GM19463 (cell line): Measurements from ENCODE around the gene ZFP36.

Experiments
- ATAC-seq: cut with Tn5 transposase; IDR thresholded peaks from one replicate; pipeline ENCODE4 v1.9.1; 2021; ENCODE audit warnings: mild to moderate bottlenecking, moderate library complexity; ENCODE audit not compliant: unreplicated experiment

Gene ZFP36

DNA sequence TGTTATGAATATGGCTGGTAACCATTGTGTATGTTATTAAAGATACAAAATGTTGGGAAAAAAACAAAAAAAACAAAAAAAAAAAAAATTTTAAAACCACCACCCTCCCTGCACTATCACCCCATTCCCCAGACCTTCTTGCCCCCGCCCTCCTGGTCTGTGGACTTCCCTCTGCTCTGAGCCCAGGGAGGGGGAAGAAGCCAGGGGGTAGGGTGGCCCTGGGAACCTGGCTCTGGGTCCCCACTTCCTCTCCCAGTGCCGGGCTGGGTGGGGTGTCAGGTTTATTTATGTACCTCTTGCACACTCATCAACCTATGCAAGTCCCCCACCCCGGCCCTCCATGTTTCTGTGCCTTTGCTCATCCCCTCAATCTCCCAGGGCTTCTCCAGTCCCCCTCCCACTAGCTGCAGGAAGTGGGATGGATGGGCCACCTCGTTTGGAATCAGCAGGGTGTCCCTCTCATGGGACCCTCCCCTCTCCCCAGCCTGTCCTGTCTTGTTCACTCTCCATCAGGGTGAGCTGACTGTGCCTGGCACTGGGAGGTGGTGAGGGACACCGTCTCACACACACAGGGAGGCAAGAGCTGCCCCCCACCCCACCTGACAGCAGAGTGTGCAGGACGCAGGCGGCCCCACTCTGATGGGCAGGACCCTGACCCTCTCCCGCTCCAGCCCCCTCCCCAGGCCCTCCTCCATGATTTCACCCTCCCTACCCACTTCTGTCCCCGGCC, 21.6 kb upstream of the ZFP36 start:
- ATAC-seq: no peak

DNA sequence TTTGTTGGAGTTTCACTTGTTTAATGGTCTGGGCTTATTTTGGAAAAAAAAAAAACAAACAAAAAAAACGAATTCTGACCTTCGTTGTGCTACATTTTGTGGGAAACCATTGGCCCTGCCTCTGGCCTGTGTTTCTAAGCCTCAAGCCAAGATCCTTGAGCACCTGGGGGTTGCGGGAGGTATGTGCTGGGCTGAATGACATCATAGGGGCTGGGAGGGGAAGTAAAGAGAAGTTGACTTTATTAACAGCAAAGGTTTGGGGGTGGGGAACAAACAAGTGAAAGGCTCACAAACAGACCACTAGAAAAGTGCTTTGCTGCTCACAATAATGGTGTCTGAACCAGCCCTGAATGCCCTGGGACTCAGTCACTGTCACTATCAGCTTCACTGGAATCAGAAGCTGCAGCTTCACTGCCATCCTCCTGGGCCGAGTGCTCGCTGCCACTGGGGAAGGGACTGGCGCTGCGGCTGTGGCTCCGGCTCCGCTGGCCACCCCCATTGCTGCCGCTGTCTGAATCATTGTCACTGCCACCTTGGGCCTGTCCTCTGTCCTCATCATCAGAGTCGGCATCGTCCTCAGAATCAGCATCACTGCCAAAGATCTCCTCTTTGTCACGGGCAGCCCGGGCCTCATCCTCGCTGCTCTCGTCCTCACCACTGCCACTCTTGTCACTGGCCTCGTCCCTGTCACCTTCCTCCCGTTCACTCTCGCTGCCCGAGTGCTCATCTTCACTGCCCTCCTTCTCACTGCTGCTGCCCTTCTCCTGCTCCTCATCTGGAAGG, 20.8 kb upstream of the ZFP36 start:
- ATAC-seq: no peak

DNA sequence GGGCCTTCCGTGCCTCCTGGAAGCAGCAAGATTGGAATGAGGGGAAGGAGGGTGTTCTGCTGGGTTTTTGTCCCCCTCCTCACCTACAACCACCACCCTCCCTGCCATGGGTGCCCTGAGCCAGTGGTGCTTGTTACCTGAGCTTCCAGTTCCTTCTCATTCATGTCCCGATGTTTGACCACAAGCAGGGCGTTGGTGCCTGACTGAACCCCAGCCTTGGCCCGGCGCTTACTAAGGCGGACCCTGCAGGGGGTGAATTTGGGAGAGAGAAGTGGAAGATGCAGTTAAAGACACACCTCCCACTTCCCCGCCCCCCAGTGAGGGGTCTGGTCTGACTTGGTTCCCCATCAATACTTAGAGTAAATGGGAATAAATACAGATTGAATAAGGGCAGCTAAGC, 20.1 kb upstream of the ZFP36 start:
- ATAC-seq: no peak

DNA sequence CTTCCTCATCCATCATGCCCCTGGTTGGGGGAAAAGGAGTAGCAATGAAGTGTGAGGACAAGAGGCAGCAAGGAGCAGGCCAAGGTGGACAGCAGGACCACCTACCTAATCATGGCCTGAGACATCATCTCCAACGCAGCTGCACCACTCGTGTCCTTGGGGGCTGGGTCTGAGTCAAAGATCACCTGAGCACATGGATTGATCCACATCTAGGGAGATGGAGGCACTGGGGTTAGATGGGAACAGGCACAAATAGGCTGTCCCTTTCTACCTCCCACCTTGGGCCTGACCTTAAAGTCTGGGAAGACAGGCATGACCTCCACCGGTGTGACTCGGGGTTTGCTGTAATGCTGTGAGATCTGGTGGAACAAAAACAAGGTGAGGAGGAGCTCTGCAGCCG, 18.0 kb upstream of the ZFP36 start:
- ATAC-seq: no peak

DNA sequence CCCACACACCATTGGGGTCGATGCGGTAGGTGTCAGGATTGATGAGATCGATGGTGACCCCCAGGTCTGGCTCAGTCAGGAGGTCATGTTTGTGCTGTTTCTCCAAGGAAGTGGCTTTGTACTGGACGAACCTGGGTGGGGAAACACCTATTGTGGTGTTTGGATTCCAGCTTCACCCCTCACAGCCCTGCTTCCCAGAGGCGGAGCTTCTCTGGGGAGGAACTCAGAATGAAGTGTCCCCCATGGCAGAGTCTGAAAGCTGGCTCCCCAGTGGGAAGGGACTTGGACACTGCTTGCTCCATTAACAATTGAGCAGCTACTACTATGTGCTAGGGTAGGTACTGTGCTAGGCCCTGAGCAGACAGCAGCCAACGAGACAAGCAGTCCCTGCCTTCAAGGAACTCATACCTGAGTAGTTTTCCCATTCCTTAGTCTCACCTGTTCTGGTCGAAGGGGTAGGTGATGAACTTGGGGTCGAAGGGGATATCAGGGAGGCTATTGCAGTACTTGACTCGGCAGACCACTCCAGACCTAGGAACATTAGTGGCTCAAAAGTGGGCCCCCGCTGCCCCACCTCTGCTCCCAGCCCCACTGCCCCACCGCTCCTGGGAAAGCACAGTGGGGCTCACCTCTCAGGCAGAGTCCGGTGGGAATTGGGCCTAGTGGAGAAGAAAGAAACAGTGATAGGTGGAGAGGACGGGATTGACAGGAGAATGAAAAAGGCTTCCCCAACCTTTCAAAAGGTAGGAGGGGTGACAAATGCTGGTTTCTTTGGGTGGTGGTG, 16.8 kb upstream of the ZFP36 start:
- ATAC-seq: no peak

DNA sequence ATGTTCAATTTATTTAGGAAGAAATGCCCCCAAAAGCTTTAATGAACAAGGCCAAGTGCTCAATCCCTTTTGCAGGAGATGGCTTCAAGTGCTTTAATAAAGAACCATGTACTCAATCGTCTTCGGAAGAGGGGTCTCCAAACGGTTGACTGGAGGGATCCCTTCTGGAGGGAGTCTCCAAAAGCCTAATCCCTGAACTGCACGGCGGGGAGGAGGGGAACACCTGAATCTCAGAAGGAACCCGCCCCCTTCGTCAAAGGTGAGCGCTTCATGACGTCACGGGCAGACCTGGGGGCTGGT, 16.2 kb upstream of the ZFP36 start:
- no peak for ATAC-seq

DNA sequence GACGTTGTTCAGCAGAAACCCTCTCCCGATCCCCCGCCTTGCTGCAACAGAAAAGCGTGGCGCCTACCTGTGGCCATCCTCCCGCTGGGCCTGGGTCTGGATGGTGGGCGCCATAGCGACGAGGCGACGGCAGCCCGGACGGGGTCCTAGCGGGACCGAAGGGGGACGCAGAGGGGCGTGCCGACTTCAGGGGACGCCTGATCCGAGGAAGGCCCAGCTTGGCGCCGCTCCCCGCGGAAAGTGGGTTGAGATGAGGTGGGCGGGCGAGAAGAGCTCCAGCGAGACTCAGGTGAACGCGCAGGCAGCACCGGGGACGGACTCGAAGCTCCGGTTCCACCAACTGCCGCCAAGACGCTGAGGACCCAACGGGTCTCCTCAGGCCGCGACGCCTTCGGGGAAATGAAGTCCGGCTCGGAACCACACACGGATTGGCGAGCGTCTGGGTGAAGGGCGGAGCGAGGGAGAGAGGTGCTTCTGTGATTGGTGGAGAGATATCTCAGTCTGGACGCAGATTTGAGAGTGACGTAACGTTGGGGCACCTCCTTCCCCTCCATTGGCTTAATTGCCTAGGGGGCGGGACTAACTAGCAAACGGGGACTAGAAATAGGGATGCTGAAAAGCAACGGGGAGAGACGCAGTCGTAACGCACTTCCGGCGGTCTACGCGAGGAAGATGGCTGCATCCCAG, 15.8 kb upstream of the ZFP36 start, which contains the start of the genes MED29 and PAF1:
Gene MED29 (plus strand): TSS at position 628 of the 687 bp plus-strand sequence. CDS start 45 bp downstream, at position 673.
Gene PAF1 (minus strand): TSS at position 356 of the 687 bp plus-strand sequence. CDS start 242 bp downstream, at position 114.
- ATAC-seq: peak; percentile 90

DNA sequence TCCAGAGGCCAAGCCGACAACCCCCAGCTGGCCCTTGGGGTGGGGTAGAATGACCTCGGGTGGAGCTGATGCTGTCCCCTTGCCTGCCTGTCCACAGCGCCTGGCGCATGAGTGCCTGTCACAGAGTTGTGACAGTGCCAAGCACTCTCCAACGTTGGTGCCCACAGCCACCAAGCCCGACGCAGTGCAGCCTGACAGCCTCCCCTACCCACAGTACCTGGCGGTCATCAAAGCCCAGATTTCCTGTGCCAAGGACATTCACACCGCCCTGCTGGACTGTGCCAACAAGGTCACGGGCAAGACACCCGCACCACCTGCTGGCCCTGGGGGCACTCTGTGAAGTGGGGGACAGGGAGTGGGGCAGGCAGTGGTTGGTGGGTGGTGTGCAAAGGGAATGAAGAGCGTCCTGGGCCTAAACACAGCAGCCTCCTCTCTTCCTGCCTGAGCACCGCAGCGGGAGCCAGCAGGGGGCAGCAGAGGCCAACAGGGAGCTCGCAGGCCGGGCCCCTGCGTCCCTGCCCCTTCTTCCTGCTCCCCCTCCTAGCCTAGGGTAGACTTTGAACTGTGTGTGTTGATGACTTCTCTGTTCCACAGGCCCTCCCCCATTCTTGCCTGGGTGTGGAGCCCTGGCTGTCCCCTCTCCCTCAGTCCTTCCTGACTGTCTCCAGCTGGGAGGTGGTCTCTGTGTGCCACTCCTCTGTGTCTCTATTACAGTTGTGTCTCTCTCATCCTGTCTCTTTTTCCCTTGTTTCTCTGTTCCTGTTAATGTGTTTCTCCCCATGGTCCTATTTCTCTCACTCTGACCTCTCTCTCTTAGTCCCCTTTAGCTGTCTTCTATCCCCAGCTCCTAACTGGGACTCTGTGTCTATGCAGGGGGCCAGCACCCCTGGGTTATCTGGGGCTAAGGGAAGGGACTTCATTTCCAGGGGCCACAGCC, 9.0 kb upstream of the ZFP36 start:
- peak; percentile 59 for ATAC-seq

DNA sequence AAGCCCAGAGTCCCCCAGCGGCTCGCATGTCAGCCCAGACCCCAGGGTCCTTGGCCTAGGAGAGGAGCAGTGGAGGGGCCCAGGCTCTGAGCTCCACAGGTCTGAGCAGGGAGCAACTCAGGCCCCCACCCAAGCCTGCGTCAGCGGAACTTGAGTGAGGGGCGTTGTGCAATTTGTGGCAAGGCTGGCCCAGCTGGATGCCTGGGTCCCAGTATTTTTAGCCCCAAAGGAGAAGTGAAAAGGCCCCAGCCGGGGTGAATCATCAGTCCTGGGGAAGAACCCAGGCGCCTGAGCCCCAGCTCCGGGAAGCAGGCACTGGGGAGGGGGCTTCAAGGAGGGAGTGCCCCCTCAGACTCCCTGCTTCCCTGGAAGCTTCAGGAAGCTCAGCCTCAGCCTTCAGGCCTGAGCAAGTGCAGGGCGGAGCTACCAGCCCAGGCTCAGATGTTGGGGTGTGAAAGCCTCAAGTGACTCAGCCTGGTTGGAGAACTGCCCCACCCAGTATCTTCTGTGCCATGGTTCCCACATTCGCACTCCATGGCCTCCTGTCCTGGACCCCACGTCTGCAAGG, 8.3 kb upstream of the ZFP36 start:
- no peak for ATAC-seq

DNA sequence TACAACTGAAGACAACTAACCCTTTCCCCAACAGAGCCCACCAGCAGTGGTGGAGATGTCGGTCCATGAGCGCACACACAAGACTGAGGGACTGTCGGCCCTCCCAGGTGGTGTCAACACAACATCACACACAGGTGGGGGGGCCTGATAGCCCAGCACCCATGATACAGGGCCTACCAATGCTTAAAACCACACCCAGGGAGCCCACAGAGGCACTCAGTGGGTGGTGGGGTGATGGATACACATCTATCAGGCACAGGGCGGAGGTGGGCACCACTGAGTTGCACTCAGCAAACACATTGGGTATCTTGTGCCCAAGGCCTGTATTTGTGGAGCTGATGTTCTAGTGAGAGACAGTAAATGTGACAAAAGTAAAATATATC, 7.0 kb upstream of the ZFP36 start:
- ATAC-seq: no peak

DNA sequence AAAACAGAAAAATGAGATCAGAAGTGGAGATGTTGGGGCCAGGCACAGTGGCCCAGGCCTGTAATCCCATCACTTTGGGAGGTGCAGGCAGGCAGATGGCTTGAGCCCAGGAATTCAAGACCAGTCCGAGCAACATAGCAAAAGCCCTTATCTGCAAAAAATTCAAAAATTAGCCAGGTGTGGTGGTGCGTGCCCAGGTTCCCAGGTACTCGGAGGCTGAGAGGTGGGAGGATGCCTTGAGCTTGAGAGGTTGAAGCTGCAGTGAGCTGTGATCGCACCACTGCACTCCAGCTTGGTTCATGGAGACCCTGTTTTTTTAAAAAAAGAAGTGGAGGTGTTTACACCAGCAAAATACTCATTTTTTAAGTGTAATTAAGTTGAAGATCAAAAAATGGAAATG, 6.6 kb upstream of the ZFP36 start:
- no peak for ATAC-seq

DNA sequence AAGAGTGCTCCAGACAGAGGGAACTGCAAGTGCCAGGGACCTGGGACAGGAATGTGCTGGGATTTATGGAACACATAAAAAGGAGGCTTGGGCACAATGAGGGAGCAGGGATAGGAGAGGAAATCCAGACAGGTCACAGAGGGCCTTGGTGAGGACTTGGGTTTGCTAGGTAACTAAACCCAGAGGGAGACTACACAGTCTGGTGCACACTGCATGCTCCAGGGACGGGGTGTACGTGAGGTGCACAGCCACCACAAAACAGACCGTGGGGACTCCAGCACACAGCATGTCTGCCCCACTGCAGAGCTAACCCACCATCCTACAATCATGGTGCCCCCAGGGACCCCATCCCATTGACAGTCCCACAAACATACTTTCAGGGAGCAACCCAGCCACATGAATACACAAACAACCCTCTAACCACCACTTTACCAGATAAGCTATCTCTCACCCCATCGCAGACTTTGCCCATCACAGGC, 5.5 kb upstream of the ZFP36 start:
- ATAC-seq: peak; percentile 0

DNA sequence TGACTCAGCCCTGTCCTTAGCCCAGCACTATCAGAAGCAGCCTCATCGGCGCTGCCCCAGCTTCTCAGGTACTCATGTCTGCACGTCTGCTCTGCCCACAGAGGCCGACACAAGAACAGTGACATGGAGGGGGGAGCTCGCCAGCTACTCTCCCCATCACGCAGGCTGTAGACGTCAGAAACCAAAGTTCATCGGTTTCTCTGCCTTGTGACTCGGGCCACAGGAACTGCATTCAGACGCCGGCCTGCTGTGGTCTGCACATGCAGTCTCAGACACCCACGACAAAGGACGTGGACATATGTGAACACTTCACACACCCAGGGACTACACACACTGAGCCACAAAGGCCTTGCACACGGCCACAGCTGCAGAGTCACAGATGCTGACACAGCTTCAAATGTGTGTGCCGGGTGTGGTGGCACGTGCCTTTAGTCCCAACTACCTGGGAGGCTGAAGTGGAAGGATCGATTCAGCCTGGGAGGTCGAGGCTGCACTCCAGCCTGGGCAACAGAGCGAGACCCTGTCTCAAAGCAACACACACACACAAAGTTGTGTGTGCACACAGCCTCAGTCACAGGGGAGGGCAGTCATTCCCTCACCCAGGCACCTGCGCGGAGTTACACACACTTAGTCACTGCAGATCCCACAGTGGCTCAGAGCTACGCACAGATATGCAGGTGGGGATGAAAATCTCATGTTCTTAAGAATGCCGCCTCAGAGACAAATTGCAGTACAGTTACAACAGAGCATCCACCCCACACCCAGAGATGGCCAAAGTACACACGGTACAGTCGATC, 4.9 kb upstream of the ZFP36 start:
- ATAC-seq: peak; percentile 27

DNA sequence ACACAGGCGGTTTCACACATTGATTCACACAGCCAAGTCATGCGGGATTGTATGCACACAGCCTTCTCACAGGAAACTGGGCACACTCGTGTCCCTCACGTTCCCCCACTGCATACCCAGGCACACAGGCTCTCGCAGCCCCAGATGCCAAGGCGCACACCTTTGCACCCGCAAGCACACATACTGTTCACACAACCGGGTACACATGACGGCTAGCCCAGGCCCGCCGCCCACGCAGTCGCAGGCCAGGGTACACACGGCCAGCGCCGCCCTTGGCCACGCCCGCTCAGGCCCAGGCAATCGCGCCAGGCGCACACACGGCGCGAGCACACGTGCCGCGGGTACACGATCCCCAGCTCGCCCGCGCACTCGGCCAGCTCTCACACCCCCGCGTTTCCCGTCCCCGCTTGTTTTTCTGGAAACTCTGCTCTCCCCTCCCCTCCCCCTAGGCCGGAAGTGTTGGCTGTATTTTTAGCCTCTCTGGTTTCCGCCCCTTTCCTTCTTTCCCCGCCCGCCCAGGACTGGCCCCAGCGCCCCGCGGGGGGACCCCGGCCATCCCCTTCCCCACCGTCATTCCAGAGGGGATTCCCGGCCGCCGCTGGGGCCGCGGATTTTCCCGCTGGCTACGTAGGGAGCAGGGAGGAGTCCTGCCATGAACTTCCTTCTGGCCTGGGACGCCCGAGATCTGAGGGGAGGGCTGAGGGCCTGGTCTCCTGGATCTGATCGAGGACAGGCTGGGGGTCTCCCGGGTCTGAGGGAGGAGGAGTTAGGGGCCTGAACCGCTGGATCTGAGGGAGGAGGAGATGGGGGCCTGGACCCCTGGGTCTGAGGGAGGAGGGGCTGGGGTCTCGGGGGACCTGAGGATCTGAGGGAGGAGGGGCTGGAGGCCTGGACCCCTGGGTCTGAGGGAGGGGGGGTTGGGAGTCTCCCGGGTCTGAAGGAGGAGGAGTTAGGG, 4.0 kb upstream of the ZFP36 start:
- ATAC-seq: no peak

DNA sequence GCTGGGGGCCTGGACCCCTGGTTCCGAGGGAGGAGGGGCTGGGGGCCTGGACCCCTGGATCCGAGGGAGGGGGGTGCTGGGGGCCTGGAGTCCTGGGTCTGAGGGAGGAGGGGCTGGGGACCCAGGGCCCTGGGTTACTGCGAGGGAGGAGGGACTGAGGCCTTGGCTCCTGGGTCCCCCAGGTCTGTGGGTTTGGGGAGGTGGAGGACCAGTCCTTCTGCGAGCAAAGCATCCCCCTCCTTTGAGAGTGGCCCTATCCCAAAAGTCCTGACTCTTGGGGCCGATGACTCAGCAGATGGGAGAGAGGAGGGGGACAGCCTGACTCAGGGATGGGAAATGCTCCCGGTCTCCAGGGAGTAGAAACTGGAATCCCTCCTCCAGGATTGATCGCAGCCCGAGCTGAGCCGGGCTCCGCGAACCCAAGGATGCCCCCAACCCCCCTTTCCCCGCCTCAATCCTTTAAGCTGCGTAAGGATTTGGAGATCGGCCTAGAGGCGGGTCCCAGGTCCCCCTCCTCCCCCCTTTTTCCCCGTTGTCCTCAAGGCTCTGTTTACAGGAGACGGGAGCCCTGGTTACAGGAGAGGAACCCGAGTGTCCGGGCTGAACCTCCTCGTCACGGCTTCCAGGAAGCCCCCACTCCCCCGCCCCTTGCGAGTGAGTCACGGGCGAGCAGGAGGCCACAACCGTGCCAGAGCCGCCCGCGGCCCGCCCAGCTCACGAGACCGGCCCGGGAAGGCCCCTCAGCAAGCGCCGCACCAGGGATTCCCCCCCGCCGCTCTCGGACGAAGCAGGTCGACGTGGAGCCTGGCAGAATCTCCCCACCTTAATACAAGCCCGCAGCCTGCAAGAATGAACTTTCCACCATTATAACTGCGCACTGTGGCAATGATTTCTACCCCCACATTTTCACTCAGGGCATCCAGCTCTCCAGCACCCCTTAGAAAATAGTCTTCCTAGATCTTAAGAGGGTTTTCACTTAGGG, 3.0 kb upstream of the ZFP36 start:
- ATAC-seq: no peak

DNA sequence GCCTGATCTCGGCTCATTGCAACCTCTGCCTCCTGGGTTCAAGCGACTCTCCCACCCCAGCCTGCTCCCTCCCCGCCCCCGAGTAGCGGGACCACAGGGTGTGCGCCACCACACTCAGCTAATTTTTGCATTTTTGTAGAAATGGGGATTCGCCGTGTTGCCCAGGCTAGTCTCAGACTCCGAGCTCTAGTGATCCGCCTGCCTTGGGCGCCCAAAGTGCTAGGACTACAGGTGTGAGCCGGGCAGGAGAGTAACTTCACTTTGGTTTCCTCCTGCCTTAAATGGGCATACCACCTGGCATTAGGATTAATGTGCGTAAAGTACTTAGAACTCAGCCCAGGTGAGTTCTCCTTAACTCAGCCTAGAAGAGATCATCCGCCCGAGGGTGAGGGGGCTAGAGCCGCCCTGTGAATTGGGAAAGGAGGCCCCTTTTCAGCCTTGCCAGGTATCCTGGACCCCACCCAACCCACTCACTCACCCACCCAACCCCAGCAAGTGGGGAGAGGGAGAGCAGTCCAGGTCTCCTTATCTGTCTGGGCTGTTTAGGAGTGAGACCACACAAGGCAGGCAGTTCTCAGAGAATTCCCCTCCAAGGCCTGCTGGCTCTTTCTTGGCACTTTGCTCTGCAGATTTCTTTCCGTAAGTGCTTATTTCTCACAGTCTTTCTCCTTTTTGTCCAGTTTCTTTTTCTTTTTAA, 1.2 kb upstream of the ZFP36 start:
- no peak for ATAC-seq
